ENCODE data around the gene KIAA0232. TPM values are rescaled to one million over a fixed set of nuclear protein-coding genes. Genes with fewer than 3 reads are reported as not detected.

Gene KIAA0232
- total and polyA plus RNA-seq, 10 of the 15 experiments (the other 5 are each of a cell fraction or from before 2014, with no cell fraction given), result 2.8 to 15.1 (median 10.8) TPM

DNA sequence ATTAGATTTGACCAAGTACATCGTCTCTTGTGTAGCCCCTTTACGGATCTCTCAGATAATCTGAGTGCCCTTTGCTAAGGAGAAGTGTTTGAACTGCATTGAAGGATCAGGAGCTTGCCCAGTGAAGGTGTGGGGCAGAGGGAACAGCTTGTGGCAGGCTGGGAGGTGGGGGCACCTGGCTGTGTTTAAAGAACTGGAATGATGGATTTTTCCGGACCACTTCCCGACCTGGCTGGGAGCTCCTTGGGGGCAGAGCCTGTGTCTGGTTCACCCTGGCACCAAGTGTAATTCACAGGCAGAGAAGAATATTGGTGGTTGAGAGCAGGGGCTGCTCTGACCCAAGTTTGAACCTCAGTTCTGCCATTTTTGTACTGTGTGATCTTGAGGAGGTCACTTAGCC lies 145.6 kb downstream of the KIAA0232 start:
- Histone ChIP-seq H3K36me3 (ENCODE audit: control insufficient read depth in 2 of 2, insufficient read depth in 2 of 2, low read length in 1 of 2) (peaks cover 7 to 10% of the 10 kb centered on the region in 2 experiments; a peak in 3 of 4 replicates), H2AFZ (ENCODE audit: control insufficient read depth, low read depth, low read length) (no peak overlapping the region), H3K9ac (ENCODE audit: control insufficient read depth, insufficient read depth, low read length) (no peak overlapping the region), H3K79me2 (ENCODE audit: control insufficient read depth, insufficient read depth, low read length) (peaks cover 2% of the 10 kb centered on the region), H3K27me3 (replicated peaks in 1 of 2; ENCODE audit: control insufficient read depth in 2 of 2, insufficient read depth in 2 of 2, low read length in 1 of 2) (no peaks in the 10 kb centered on the region), H3K4me3 (no peak overlapping the region), H3K9me3 (replicated peaks; ENCODE audit: control insufficient read depth, insufficient read depth, low read length) (no peaks in the 10 kb centered on the region; the same call in 2 of the 3 replicates), H3K4me2 (ENCODE audit: control insufficient read depth, insufficient read depth) (no peak overlapping the region), H3K4me1 (ENCODE audit: control insufficient read depth, insufficient read depth, low read length) (peaks cover 11% of the 10 kb centered on the region), H4K20me1 (ENCODE audit: control insufficient read depth, insufficient read depth) (peaks cover 8% of the 10 kb centered on the region), H3K27ac (ENCODE audit: control insufficient read depth, insufficient read depth) (no peak overlapping the region)
- 94% methylated on average over 4 of the region's 4 CpGs for WGBS (ENCODE audit: insufficient coverage, insufficient replicate concordance, low lambda C conversion rate, missing lambda C conversion rate)
- ChIA-PET CTCF (interaction anchor here (1.2 kb wide), 1 partner anchor 143 kb away, joined by 3 read pairs; no protein-coding TSS in a partner anchor), SMC1A (ENCODE audit: uncharacterized antibody, unreplicated experiment) (no interaction called here), POLR2A (no interaction called here), RAD21 (ENCODE audit: unreplicated experiment) (no interaction called here)
- DNase-seq (ENCODE audit: low read depth, low spot score) (no peak), ATAC-seq (no peak), FAIRE-seq (no peak)
- intact Hi-C loops (cut with micrococcal nuclease; ENCODE audit: unreplicated experiment), result no loop called here
- no TSS peak for BruUV-seq (replicated peaks)
- in situ Hi-C loops (cut with MboI), result no loop called here
- TF ChIP-seq, protein P1, sequence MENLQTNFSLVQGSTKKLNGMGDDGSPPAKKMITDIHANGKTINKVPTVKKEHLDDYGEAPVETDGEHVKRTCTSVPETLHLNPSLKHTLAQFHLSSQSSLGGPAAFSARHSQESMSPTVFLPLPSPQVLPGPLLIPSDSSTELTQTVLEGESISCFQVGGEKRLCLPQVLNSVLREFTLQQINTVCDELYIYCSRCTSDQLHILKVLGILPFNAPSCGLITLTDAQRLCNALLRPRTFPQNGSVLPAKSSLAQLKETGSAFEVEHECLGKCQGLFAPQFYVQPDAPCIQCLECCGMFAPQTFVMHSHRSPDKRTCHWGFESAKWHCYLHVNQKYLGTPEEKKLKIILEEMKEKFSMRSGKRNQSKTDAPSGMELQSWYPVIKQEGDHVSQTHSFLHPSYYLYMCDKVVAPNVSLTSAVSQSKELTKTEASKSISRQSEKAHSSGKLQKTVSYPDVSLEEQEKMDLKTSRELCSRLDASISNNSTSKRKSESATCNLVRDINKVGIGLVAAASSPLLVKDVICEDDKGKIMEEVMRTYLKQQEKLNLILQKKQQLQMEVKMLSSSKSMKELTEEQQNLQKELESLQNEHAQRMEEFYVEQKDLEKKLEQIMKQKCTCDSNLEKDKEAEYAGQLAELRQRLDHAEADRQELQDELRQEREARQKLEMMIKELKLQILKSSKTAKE (IDR thresholded peaks at IDR 0.05; ENCODE audit: low read depth, poor library complexity, severe bottlenecking), result no peak
- no peak for TF ChIP-seq ZZZ3 (IDR thresholded peaks at IDR 0.05; ENCODE audit: control insufficient read depth, insufficient read length, low read depth)
- no peak for TF ChIP-seq CREB1 (IDR thresholded peaks at IDR 0.05; ENCODE audit: low read depth)
- TF ChIP-seq TAF1 (IDR thresholded peaks at IDR 0.05; ENCODE audit: borderline replicate concordance, low read depth, low read length), result no peak
- TF ChIP-seq, protein P2, sequence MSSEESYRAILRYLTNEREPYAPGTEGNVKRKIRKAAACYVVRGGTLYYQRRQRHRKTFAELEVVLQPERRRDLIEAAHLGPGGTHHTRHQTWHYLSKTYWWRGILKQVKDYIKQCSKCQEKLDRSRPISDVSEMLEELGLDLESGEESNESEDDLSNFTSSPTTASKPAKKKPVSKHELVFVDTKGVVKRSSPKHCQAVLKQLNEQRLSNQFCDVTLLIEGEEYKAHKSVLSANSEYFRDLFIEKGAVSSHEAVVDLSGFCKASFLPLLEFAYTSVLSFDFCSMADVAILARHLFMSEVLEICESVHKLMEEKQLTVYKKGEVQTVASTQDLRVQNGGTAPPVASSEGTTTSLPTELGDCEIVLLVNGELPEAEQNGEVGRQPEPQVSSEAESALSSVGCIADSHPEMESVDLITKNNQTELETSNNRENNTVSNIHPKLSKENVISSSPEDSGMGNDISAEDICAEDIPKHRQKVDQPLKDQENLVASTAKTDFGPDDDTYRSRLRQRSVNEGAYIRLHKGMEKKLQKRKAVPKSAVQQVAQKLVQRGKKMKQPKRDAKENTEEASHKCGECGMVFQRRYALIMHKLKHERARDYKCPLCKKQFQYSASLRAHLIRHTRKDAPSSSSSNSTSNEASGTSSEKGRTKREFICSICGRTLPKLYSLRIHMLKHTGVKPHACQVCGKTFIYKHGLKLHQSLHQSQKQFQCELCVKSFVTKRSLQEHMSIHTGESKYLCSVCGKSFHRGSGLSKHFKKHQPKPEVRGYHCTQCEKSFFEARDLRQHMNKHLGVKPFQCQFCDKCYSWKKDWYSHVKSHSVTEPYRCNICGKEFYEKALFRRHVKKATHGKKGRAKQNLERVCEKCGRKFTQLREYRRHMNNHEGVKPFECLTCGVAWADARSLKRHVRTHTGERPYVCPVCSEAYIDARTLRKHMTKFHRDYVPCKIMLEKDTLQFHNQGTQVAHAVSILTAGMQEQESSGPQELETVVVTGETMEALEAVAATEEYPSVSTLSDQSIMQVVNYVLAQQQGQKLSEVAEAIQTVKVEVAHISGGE (CRISPR knock-in tag; IDR thresholded peaks at IDR 0.05), result no peak
- TF ChIP-seq RAD21 (IDR thresholded peaks at IDR 0.05; ENCODE audit: insufficient read depth, low read depth, low read length), result no peak
- TF ChIP-seq, protein P3, sequence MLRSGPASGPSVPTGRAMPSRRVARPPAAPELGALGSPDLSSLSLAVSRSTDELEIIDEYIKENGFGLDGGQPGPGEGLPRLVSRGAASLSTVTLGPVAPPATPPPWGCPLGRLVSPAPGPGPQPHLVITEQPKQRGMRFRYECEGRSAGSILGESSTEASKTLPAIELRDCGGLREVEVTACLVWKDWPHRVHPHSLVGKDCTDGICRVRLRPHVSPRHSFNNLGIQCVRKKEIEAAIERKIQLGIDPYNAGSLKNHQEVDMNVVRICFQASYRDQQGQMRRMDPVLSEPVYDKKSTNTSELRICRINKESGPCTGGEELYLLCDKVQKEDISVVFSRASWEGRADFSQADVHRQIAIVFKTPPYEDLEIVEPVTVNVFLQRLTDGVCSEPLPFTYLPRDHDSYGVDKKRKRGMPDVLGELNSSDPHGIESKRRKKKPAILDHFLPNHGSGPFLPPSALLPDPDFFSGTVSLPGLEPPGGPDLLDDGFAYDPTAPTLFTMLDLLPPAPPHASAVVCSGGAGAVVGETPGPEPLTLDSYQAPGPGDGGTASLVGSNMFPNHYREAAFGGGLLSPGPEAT (IDR thresholded peaks at IDR 0.05; ENCODE audit: low read depth), result no peak
- no peak for TF ChIP-seq FOXM1 (IDR thresholded peaks at IDR 0.05; ENCODE audit: low read depth, low read length)
- no peak for TF ChIP-seq NBN (IDR thresholded peaks at IDR 0.05)
- no peak for TF ChIP-seq ZNF622 (IDR thresholded peaks at IDR 0.05)

Measured in GM12878 (cell line).